T-helper 2 cell (primary cell): Measurements from ENCODE around the gene PSMD2.

ENCODE experiments used
- DNase-seq, 5 experiments: peaks; one replicate each; pipeline versions ENCODE4 v3.0.0 to v3.0.0-alpha.2; 2012 to 2022

The PSMD2 gene

GRCh38 chr3:184282941-184283340, 16.1 kb upstream of the PSMD2 start:
- DNase-seq: no peak

- no peak for DNase-seq
Measured at GRCh38 chr3:184283681-184284080, 15.4 kb upstream of the PSMD2 start.

- peak in 1 of 5 experiments; percentile 41 for DNase-seq
Measured at GRCh38 chr3:184284696-184285095, 14.3 kb upstream of the PSMD2 start.

- peak in 4 of 5 experiments; percentile 16 to 60 (median 45) for DNase-seq
Measured at GRCh38 chr3:184289426-184289938, 9.6 kb upstream of the PSMD2 start.

- no peak for DNase-seq
Measured at GRCh38 chr3:184290331-184290730, 8.7 kb upstream of the PSMD2 start.

- DNase-seq: no peak
Measured at GRCh38 chr3:184291044-184291737, 7.8 kb upstream of the PSMD2 start.

GRCh38 chr3:184291738-184292445, 7.1 kb upstream of the PSMD2 start:
- DNase-seq: no peak

- DNase-seq: no peak
Measured at GRCh38 chr3:184295771-184296170, 3.3 kb upstream of the PSMD2 start.

- DNase-seq: no peak
Measured at GRCh38 chr3:184296616-184297015, 2.4 kb upstream of the PSMD2 start.

GRCh38 chr3:184299488-184300377, 692 bp downstream of the PSMD2 start:
- no peak for DNase-seq

- DNase-seq: no peak
Measured at GRCh38 chr3:184300378-184300720, 1.3 kb downstream of the PSMD2 start.

- peak in 1 of 5 experiments; percentile 11 for DNase-seq
Measured at GRCh38 chr3:184305577-184305976, 6.5 kb downstream of the PSMD2 start.

- no peak for DNase-seq
Measured at GRCh38 chr3:184306341-184306972, 7.4 kb downstream of the PSMD2 start.

GRCh38 chr3:184307915-184308314, 8.9 kb downstream of the PSMD2 start:
- no peak for DNase-seq

- DNase-seq: no peak
Measured at GRCh38 chr3:184308744-184309143, 9.7 kb downstream of the PSMD2 start.

GRCh38 chr3:184311633-184312032, 12.6 kb downstream of the PSMD2 start:
- DNase-seq: no peak

- peak; percentile 86 to 96 (median 89) for DNase-seq
Measured at GRCh38 chr3:184314363-184314699, 15.3 kb downstream of the PSMD2 start, which contains the start of gene EIF4G1. EIF4G1 (plus strand) TSS chr3:184314606; CDS start chr3:184315797, 1,191 bp downstream.

GRCh38 chr3:184314700-184315542, 15.9 kb downstream of the PSMD2 start:
- peak; percentile 49 to 81 (median 66) for DNase-seq

- DNase-seq: peak in 1 of 5 experiments; percentile 45
Measured at GRCh38 chr3:184315543-184315867, 16.5 kb downstream of the PSMD2 start.

GRCh38 chr3:184315871-184316661, 17.0 kb downstream of the PSMD2 start:
- DNase-seq: peak in 2 of 5 experiments; percentile 10 to 13

- peak in 1 of 5 experiments; percentile 38 for DNase-seq
Measured at GRCh38 chr3:184316792-184317191, 17.8 kb downstream of the PSMD2 start.
